NCI-H146 treated with DMSO at 0.1 percent for 48 hours (cell line): ENCODE results near the gene SNX21.
"Not testable (repeated sequence)": the region's sequence is repeated elsewhere in the genome, so short reads cannot be mapped to it uniquely, and the experiment has no call there.

Experiments
- DNase-seq: peaks from one replicate; lab custom pipeline; 2025; ENCODE audit not compliant: unreplicated experiment; lab: John Stamatoyannopoulos, UW

SNX21 gene

GRCh38 chr20:45848969-45849582, 15.5 kb downstream of the SNX21 start:
- DNase-seq, result no peak

GRCh38 chr20:45850238-45850637, 16.6 kb downstream of the SNX21 start:
- DNase-seq, result no peak

- no peak for DNase-seq
Measured at GRCh38 chr20:45850926-45851325, 17.3 kb downstream of the SNX21 start.

- no peak for DNase-seq
Measured at GRCh38 chr20:45851501-45851900, 17.9 kb downstream of the SNX21 start.

- DNase-seq, result no peak
Measured at GRCh38 chr20:45852326-45852725, 18.7 kb downstream of the SNX21 start.

- no peak for DNase-seq
Measured at GRCh38 chr20:45853484-45853883, 19.9 kb downstream of the SNX21 start.

- DNase-seq, result peak; percentile 100
Measured at GRCh38 chr20:45857114-45857881, 23.7 kb downstream of the SNX21 start, which contains the start of the genes ACOT8 and ZSWIM3. Gene ACOT8 (minus strand): TSS chr20:45857392. CDS start chr20:45857315, 77 bp downstream. Gene ZSWIM3 (plus strand): TSS chr20:45857614. CDS start chr20:45857826, 212 bp downstream.

- no peak for DNase-seq
Measured at GRCh38 chr20:45857882-45858216, 24.2 kb downstream of the SNX21 start.

- no peak for DNase-seq
Measured at GRCh38 chr20:45859916-45860315, 26.3 kb downstream of the SNX21 start.

- no peak for DNase-seq
Measured at GRCh38 chr20:45860560-45861220, 27.1 kb downstream of the SNX21 start.

GRCh38 chr20:45861221-45862075, 27.8 kb downstream of the SNX21 start:
- DNase-seq, result no peak

GRCh38 chr20:45863543-45864470, 30.2 kb downstream of the SNX21 start:
- no peak for DNase-seq

GRCh38 chr20:45866454-45866853, 32.9 kb downstream of the SNX21 start:
- no peak for DNase-seq

GRCh38 chr20:45867136-45867818, 33.7 kb downstream of the SNX21 start:
- no peak for DNase-seq

GRCh38 chr20:45867819-45868176, 34.2 kb downstream of the SNX21 start:
- DNase-seq, result no peak

GRCh38 chr20:45872626-45873025, 39.0 kb downstream of the SNX21 start:
- DNase-seq, result no peak

GRCh38 chr20:45873409-45874103, 40.0 kb downstream of the SNX21 start:
- no peak for DNase-seq

GRCh38 chr20:45874104-45874481, 40.5 kb downstream of the SNX21 start:
- not testable (repeated sequence) for DNase-seq

GRCh38 chr20:45874576-45874975, 41.0 kb downstream of the SNX21 start:
- DNase-seq, result no peak
